A673 (cell line): ENCODE data around the gene ITPKC. TPM values are rescaled to one million over a fixed set of nuclear protein-coding genes. Genes with fewer than 3 reads are reported as not detected.

ENCODE experiments used
- BruUV-seq: library from RNA; stranded (reverse); fragments of 400-500 nt; replicated peaks from 2 replicates; lab custom pipeline; 2021; lab: Mats Ljungman, UMichigan
- CTCF ChIA-PET: fragments of 300-600 bp; sonication (Branson Sonifier 250); formaldehyde crosslinking; loops from one replicate; lab custom pipeline; 2022; ENCODE audit warnings: antibody characterized with exemption; lab: Charles Lee
- POLR2A ChIA-PET: fragments of 300-600 bp; sonication (Branson Sonifier 250); formaldehyde crosslinking; loops from one replicate; lab custom pipeline; 2022; ENCODE audit warnings: antibody characterized with exemption; ENCODE audit not compliant: low non-redundant PET; lab: Charles Lee
- DNase-seq: peaks from one replicate; pipeline ENCODE4 v3.0.0-alpha.2; 2015; ENCODE audit warnings: low spot score
- H3K27ac ChIP-seq: fragments of 200-600 bp; sonication (generic); 2 replicates; pipeline ENCODE4 v1.5.1; 2016; ENCODE audit warnings: mixed run types, low read depth, mild to moderate bottlenecking, mixed read lengths, antibody characterized with exemption, low read length; ENCODE audit not compliant: poor library complexity, severe bottlenecking
- H3K27me3 ChIP-seq: fragments of 200-600 bp; sonication (generic); replicated peaks from 2 replicates; pipeline ENCODE4 v1.6.1; 2017; ENCODE audit warnings: mixed run types, low read depth, mild to moderate bottlenecking, mixed read lengths, antibody characterized with exemption, low read length; ENCODE audit not compliant: insufficient read depth, poor library complexity
- H3K36me3 ChIP-seq: fragments of 200-600 bp; sonication (generic); 2 replicates; pipeline ENCODE4 v1.6.1; 2016; ENCODE audit warnings: mixed run types, mild to moderate bottlenecking, mixed read lengths, antibody characterized with exemption, low read length; ENCODE audit not compliant: insufficient read depth, poor library complexity, severe bottlenecking
- H3K4me1 ChIP-seq: fragments of 200-600 bp; sonication (generic); 2 replicates; pipeline ENCODE4 v1.6.1; 2017; ENCODE audit warnings: mixed run types, mild to moderate bottlenecking, mixed read lengths, antibody characterized with exemption, low read length; ENCODE audit not compliant: insufficient read depth, poor library complexity, severe bottlenecking
- H3K4me3 ChIP-seq: fragments of 200-600 bp; sonication (generic); 2 replicates; pipeline ENCODE4 v1.5.1; 2016; ENCODE audit warnings: low read depth, mixed run types, mild to moderate bottlenecking, mixed read lengths, low read length; ENCODE audit not compliant: poor library complexity, severe bottlenecking
- H3K9me3 ChIP-seq: fragments of 200-600 bp; sonication (generic); 2 replicates; pipeline ENCODE4 v1.6.1; 2016; ENCODE audit warnings: mixed run types, low read depth, mild to moderate bottlenecking, mixed read lengths, antibody characterized with exemption, low read length; ENCODE audit not compliant: poor library complexity, severe bottlenecking
- CTCF ChIP-seq: fragments of 300-800, 200-600 bp; sonication (generic); conservative IDR thresholded peaks from 2 replicates; pipeline ENCODE4 v1.5.1; 2017; ENCODE audit warnings: low read depth, mild to moderate bottlenecking, antibody characterized with exemption, low read length, moderate library complexity, mixed read lengths
- EZH2 ChIP-seq: fragments of 200-600 bp; sonication (generic); IDR thresholded peaks from 2 replicates; pipeline ENCODE4 v1.6.1; 2017; ENCODE audit warnings: borderline replicate concordance, low read depth, mild to moderate bottlenecking, mixed read lengths, antibody characterized with exemption, low read length; ENCODE audit not compliant: poor library complexity, severe bottlenecking
- intact Hi-C: fragments of 100-400 bp; cut with micrococcal nuclease; formaldehyde crosslinking; loops from one replicate; pipeline ENCODE4 v1.10.0; 2022; ENCODE audit not compliant: unreplicated experiment
- total RNA-seq: library from RNA; stranded (reverse); gene quantifications from 2 replicates; pipeline ENCODE4 v1.2.3, GENCODE V29; 2021

Gene ITPKC
- total RNA-seq, 1 experiment from 2014 or later = 7.2 TPM

- no peak for TF ChIP-seq EZH2
- TF ChIP-seq CTCF = no peak
- ChIA-PET POLR2A (no interaction called here), CTCF (no interaction called here)
- intact Hi-C loops = no loop called here
- H3K9me3 ChIP-seq = no peaks in the 10 kb centered on the region
- H3K36me3 ChIP-seq = peaks cover 6% of the 10 kb centered on the region
- no peak overlapping the region for H3K4me3 ChIP-seq
- no peaks in the 10 kb centered on the region for H3K27me3 ChIP-seq
- DNase-seq = no peak
- no TSS peak for BruUV-seq
- no peaks in the 10 kb centered on the region for H3K4me1 ChIP-seq
- H3K27ac ChIP-seq = no peak overlapping the region
Observed at GRCh38 chr19:40697007-40697406, 19.9 kb upstream of the ITPKC start.

- BruUV-seq = no TSS peak
- Histone ChIP-seq H3K4me3 (no peak overlapping the region), H3K36me3 (peaks cover 17% of the 10 kb centered on the region), H3K9me3 (no peaks in the 10 kb centered on the region), H3K27ac (no peak overlapping the region), H3K4me1 (no peaks in the 10 kb centered on the region), H3K27me3 (no peaks in the 10 kb centered on the region)
- intact Hi-C loops = no loop called here
- no peak for TF ChIP-seq EZH2
- TF ChIP-seq CTCF = no peak
- no peak for DNase-seq
- CTCF ChIA-PET = interaction anchor here (0.7 kb wide), 1 partner anchor 9 kb away, joined by 5 read pairs; no protein-coding TSS in a partner anchor
- POLR2A ChIA-PET = no interaction called here
Observed at GRCh38 chr19:40700083-40700482, 16.8 kb upstream of the ITPKC start.

DNA sequence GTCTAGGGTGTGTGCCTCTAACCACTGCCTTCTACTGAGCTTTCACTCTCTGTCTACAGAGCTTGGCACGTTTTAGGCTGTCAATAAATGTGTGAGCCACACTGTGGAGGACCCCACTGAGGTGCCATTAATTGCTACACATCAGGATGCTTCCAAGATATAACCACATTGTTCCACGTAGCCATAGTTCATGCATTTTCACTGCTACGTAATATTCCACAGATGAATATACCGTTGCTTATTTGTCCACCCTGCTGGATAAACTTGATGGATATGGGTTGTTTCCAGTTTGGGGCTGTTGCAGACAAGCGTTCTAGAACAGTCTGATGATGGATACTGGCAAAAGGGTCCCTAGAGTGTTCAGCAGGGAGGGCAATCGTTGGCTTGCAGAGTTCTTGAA, 15.2 kb upstream of the ITPKC start:
- TF ChIP-seq EZH2 (no peak), CTCF (no peak)
- Histone ChIP-seq H3K4me1 (no peaks in the 10 kb centered on the region), H3K9me3 (no peaks in the 10 kb centered on the region), H3K27me3 (no peaks in the 10 kb centered on the region), H3K27ac (no peak overlapping the region), H3K36me3 (peaks cover 24% of the 10 kb centered on the region), H3K4me3 (no peak overlapping the region)
- no peak for DNase-seq
- intact Hi-C loops = no loop called here
- ChIA-PET POLR2A (no interaction called here), CTCF (no interaction called here)
- BruUV-seq = no TSS peak
